ENCODE data around the gene ZC3H8.
A peak's percentile ranks its signal among the peaks of the same experiment; 100 is the strongest.

The ZC3H8 gene

GRCh38 chr2:112194482-112194881 is 60.4 kb downstream of the ZC3H8 start:
- no peak for DNase-seq

- no peak for DNase-seq
Observed at GRCh38 chr2:112194028-112194427, 60.8 kb downstream of the ZC3H8 start.

GRCh38 chr2:112189001-112189556 is 65.8 kb downstream of the ZC3H8 start:
- DNase-seq, result no peak

GRCh38 chr2:112187805-112188596 is 66.8 kb downstream of the ZC3H8 start:
- no peak for DNase-seq

GRCh38 chr2:112187046-112187715 is 67.7 kb downstream of the ZC3H8 start:
- DNase-seq, result no peak

- no peak for DNase-seq
Observed at GRCh38 chr2:112185131-112185530, 69.7 kb downstream of the ZC3H8 start.

GRCh38 chr2:112184121-112184520 is 70.7 kb downstream of the ZC3H8 start:
- DNase-seq, result no peak

GRCh38 chr2:112183327-112184025 is 71.4 kb downstream of the ZC3H8 start:
- DNase-seq, result no peak

GRCh38 chr2:112182581-112183034 is 72.2 kb downstream of the ZC3H8 start:
- peak; percentile 88 for DNase-seq

- DNase-seq, result no peak
Observed at GRCh38 chr2:112181571-112182290, 73.1 kb downstream of the ZC3H8 start.

GRCh38 chr2:112175958-112176573 is 78.8 kb downstream of the ZC3H8 start:
- no peak for DNase-seq

GRCh38 chr2:112175333-112175732 is 79.5 kb downstream of the ZC3H8 start:
- no peak for DNase-seq

GRCh38 chr2:112174383-112174782 is 80.5 kb downstream of the ZC3H8 start:
- DNase-seq, result no peak

- no peak for DNase-seq
Observed at GRCh38 chr2:112173646-112174319, 81.1 kb downstream of the ZC3H8 start.

- no peak for DNase-seq
Observed at GRCh38 chr2:112170495-112170894, 84.3 kb downstream of the ZC3H8 start.

GRCh38 chr2:112168422-112169124 is 86.3 kb downstream of the ZC3H8 start:
- no peak for DNase-seq

GRCh38 chr2:112166806-112167499 is 87.9 kb downstream of the ZC3H8 start:
- DNase-seq, result no peak

GRCh38 chr2:112165296-112165695 is 89.5 kb downstream of the ZC3H8 start:
- DNase-seq, result no peak

- no peak for DNase-seq
Observed at GRCh38 chr2:112164876-112165275, 90.0 kb downstream of the ZC3H8 start.

GRCh38 chr2:112163541-112163981 is 91.3 kb downstream of the ZC3H8 start:
- no peak for DNase-seq
